ENCODE measurements around the gene ZNF439. TPM values are rescaled to one million over a fixed set of nuclear protein-coding genes. Genes with fewer than 3 reads are reported as not detected.
"Not testable (repeated sequence)": the region's sequence is repeated elsewhere in the genome, so short reads cannot be mapped to it uniquely, and the experiment has no call there.

ZNF439 gene
- total RNA-seq, 5 donors from 2014 or later (not counting 1 experiment from before 2014, with no cell fraction given) = 6.6 to 25.3 (median 16.5) TPM

DNA sequence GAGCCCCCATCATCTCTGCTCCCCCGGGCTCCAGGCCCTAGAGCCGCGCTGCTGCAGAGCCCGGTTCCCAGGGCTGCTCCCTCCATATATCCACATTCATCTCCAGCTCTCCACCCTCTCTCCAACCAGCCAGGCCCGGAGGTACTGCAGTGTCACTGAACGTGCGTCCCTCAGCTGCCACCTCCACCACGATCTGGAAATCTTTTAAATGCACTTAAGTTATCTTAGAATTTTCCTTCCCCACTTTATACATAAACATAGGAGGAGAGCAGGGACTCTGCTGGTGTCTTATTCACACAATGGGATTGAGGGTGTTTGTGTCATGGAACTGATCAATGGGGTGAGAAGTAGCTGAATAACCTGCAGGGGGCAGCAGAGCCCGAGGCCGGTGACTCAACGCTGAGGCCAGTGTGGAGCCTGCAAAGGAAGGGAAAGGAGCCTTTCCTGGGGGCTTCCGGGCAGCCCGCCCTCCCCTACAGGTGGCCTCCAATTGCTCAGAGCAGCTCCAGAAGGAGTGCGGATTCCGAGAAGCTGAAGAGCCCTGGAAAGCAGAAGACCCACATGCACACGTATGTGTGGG, 31.3 kb downstream of the ZNF439 start:
- H3K36me3 Mint-ChIP-seq; H3K4me3 Mint-ChIP-seq; H3K4me3 ChIP-seq (ENCODE audit: control insufficient read depth in 1 of 2, extremely low read depth in 1 of 2, low read length in 1 of 2); H3K9me3 ChIP-seq; H3K27me3 ChIP-seq (replicated peaks in 1 of 2; ENCODE audit: control insufficient read depth in 2 of 2, extremely low read depth in 1 of 2, insufficient read depth in 2 of 2, low read length in 1 of 2); H3K27me3 Mint-ChIP-seq; H3K4me1 ChIP-seq (ENCODE audit: control insufficient read depth in 1 of 2, extremely low read depth in 1 of 2, insufficient read depth in 2 of 2, low read length in 2 of 2); H3K36me3 ChIP-seq (ENCODE audit: control insufficient read depth in 2 of 2, extremely low read depth in 1 of 2, insufficient read depth in 1 of 2, low read length in 1 of 2); H3K4me1 Mint-ChIP-seq; H3K27ac ChIP-seq (ENCODE audit: low read length); POLR2A ChIA-PET; H3K9me3 Mint-ChIP-seq; H3K27ac Mint-ChIP-seq: not testable (repeated sequence)
- ATAC-seq (replicated peaks in 1 of 4) (peak in 2 of 4 experiments; percentile 44 to 47), DNase-seq (peak in 22 of 35 experiments; percentile 6 to 47 (median 15))
- CTCF ChIA-PET = interaction anchor here (0.6 to 3.4 kb wide), 3 partner anchors 82 to 926 kb away, joined by 3 to 8 read pairs (median 7); partner anchors contain the start of gene ZNF491 (in 1 of the 2)
- WGBS (ENCODE audit: insufficient coverage) = 66% methylated on average over 9 of the region's 16 CpGs

GRCh38 chr19:11880598-11880997, 32.1 kb downstream of the ZNF439 start:
- Histone ChIP-seq H3K27ac (ENCODE audit: low read length) (no peak overlapping the region), H3K4me1 (ENCODE audit: control insufficient read depth in 1 of 2, extremely low read depth in 1 of 2, insufficient read depth in 2 of 2, low read length in 2 of 2) (peaks cover 0 to 5% of the 10 kb centered on the region in 2 experiments), H3K27me3 (replicated peaks in 1 of 2; ENCODE audit: control insufficient read depth in 2 of 2, extremely low read depth in 1 of 2, insufficient read depth in 2 of 2, low read length in 1 of 2) (peaks cover 0 to 3% of the 10 kb centered on the region in 2 experiments), H3K4me3 (ENCODE audit: control insufficient read depth in 1 of 2, extremely low read depth in 1 of 2, low read length in 1 of 2) (no peak overlapping the region), H3K9me3 (no peaks in the 10 kb centered on the region), H3K36me3 (ENCODE audit: control insufficient read depth in 2 of 2, extremely low read depth in 1 of 2, insufficient read depth in 1 of 2, low read length in 1 of 2) (no peaks in the 10 kb centered on the region)
- Mint-ChIP-seq H3K27ac (no peak overlapping the region), H3K4me3 (no peak overlapping the region), H3K9me3 (no peaks in the 10 kb centered on the region), H3K36me3 (no peaks in the 10 kb centered on the region), H3K4me1 (peaks cover 2 to 10% (median 2%) of the 10 kb centered on the region in 3 donors), H3K27me3 (no peaks in the 10 kb centered on the region)
- CTCF ChIA-PET = interaction anchor here (0.6 to 3.4 kb wide), 4 partner anchors 44 to 1451 kb away, joined by 3 to 8 read pairs (median 4); partner anchors contain the start of genes ZNF491 (in 1 of the 2) and ZNF700 (in 1 of the 2)
- DNase-seq (no peak), ATAC-seq (replicated peaks in 1 of 4) (no peak)
- 92% methylated on average over 11 of the region's 12 CpGs for WGBS (ENCODE audit: insufficient coverage)
- POLR2A ChIA-PET = no interaction called here

DNA sequence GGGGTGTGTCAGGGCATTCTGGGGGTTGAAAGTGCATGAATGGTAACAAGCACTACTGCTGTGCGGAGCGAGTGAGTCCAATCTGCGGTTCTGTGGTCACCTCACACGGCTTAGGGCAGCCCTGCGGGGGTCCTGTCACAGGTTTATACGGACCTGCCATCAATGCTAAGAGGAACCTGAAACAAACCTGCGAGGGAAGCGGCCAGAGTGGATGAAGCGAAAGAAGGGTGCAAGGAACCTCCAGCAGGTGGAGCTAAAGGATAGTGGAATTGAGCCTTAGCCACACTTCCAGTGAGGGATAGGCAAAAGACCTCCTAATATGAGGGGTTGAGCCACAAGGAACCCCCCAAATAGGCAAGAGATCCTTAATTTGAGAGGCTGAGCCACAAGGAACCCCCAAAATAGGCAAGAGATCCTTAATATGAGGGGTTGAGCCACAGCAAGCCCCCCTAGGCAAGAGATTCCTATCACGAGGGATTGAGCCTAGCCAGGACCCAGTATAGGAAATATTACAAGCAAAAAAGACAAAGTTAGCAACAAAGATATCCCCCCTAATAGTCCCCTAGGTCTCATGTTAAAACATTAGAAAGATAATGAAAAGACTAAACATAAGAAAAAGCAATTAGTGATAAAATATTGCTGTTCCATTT, 32.8 kb downstream of the ZNF439 start:
- 9% methylated on average over 8 of the region's 10 CpGs for WGBS (ENCODE audit: insufficient coverage)
- DNase-seq (peak; percentile 3 to 82 (median 49)), ATAC-seq (replicated peaks in 1 of 4) (peak; percentile 54 to 82 (median 77))
- Histone ChIP-seq H3K27me3 (replicated peaks in 1 of 2; ENCODE audit: control insufficient read depth in 2 of 2, extremely low read depth in 1 of 2, insufficient read depth in 2 of 2, low read length in 1 of 2) (peaks cover 0 to 3% of the 10 kb centered on the region in 2 experiments), H3K4me1 (ENCODE audit: control insufficient read depth in 1 of 2, extremely low read depth in 1 of 2, insufficient read depth in 2 of 2, low read length in 2 of 2) (peaks cover 0 to 5% of the 10 kb centered on the region in 2 experiments), H3K27ac (ENCODE audit: low read length) (no peak overlapping the region), H3K4me3 (ENCODE audit: control insufficient read depth in 1 of 2, extremely low read depth in 1 of 2, low read length in 1 of 2) (no peak overlapping the region), H3K9me3 (no peaks in the 10 kb centered on the region), H3K36me3 (ENCODE audit: control insufficient read depth in 2 of 2, extremely low read depth in 1 of 2, insufficient read depth in 1 of 2, low read length in 1 of 2) (no peaks in the 10 kb centered on the region)
- Mint-ChIP-seq H3K27me3 (no peaks in the 10 kb centered on the region), H3K9me3 (peaks cover 0 to 2% (median under 1%) of the 10 kb centered on the region in 3 donors), H3K27ac (no peak overlapping the region), H3K4me1 (peaks cover 2 to 10% (median 2%) of the 10 kb centered on the region in 3 donors), H3K36me3 (no peaks in the 10 kb centered on the region), H3K4me3 (no peak overlapping the region)
- ChIA-PET POLR2A (no interaction called here), CTCF (interaction anchor here in 1 of 2 donors (0.6 to 3.4 kb wide), 3 partner anchors 43 to 259 kb away, joined by 3 to 8 read pairs (median 5); partner anchors contain the start of genes ZNF20 and ZNF700)

GRCh38 chr19:11882606-11883005, 34.1 kb downstream of the ZNF439 start:
- Mint-ChIP-seq H3K27ac (no peak overlapping the region), H3K4me3 (no peak overlapping the region), H3K36me3 (no peaks in the 10 kb centered on the region), H3K4me1 (peaks cover 6 to 14% (median 7%) of the 10 kb centered on the region in 3 donors), H3K27me3 (no peaks in the 10 kb centered on the region), H3K9me3 (peaks cover 0 to 5% (median 3%) of the 10 kb centered on the region in 3 donors)
- H3K27ac ChIP-seq (ENCODE audit: low read length) = no peak overlapping the region
- WGBS (ENCODE audit: insufficient coverage) = no CpG with 5 or more reads among the region's 2 CpGs
- CTCF ChIA-PET = interaction anchor here (0.6 to 3.4 kb wide), 6 partner anchors 39 to 261 kb away, joined by 3 to 9 read pairs (median 6); partner anchors contain the start of gene ZNF700 (in 1 of the 2)
- H3K27me3 ChIP-seq (replicated peaks in 1 of 2; ENCODE audit: control insufficient read depth in 2 of 2, extremely low read depth in 1 of 2, insufficient read depth in 2 of 2, low read length in 1 of 2) = peaks cover 0 to 3% of the 10 kb centered on the region in 2 experiments
- POLR2A ChIA-PET = no interaction called here
- no peak overlapping the region for H3K4me3 ChIP-seq (ENCODE audit: control insufficient read depth in 1 of 2, extremely low read depth in 1 of 2, low read length in 1 of 2)
- no peak for DNase-seq
- no peak for ATAC-seq (replicated peaks in 1 of 4)
- peaks cover 0 to 11% of the 10 kb centered on the region in 2 experiments for H3K4me1 ChIP-seq (ENCODE audit: control insufficient read depth in 1 of 2, extremely low read depth in 1 of 2, insufficient read depth in 2 of 2, low read length in 2 of 2)
- no peaks in the 10 kb centered on the region for H3K36me3 ChIP-seq (ENCODE audit: control insufficient read depth in 2 of 2, extremely low read depth in 1 of 2, insufficient read depth in 1 of 2, low read length in 1 of 2)
- no peaks in the 10 kb centered on the region for H3K9me3 ChIP-seq

- ChIA-PET CTCF (interaction anchor here in 1 of 2 donors (0.6 to 1.2 kb wide), 2 partner anchors 89 to 100 kb away, joined by 4 to 7 read pairs; partner anchors contain the start of gene ZNF491), POLR2A (no interaction called here)
- 41% methylated on average over 6 of the region's 7 CpGs for WGBS (ENCODE audit: insufficient coverage)
- H3K36me3 Mint-ChIP-seq = no peaks in the 10 kb centered on the region
- H3K27ac Mint-ChIP-seq = peak overlapping the region; percentile 85 to 91
- H3K9me3 Mint-ChIP-seq = peaks cover 0 to 5% (median 3%) of the 10 kb centered on the region in 3 donors
- ATAC-seq (replicated peaks in 1 of 4) = peak in 2 of 4 experiments; percentile 3 to 5
- H3K27me3 ChIP-seq (replicated peaks in 1 of 2; ENCODE audit: control insufficient read depth in 2 of 2, extremely low read depth in 1 of 2, insufficient read depth in 2 of 2, low read length in 1 of 2) = no peaks in the 10 kb centered on the region
- peaks cover 0 to 24% of the 10 kb centered on the region in 2 experiments for H3K4me1 ChIP-seq (ENCODE audit: control insufficient read depth in 1 of 2, extremely low read depth in 1 of 2, insufficient read depth in 2 of 2, low read length in 2 of 2)
- DNase-seq = no peak
- peak overlapping the region; percentile 59 for H3K27ac ChIP-seq (ENCODE audit: low read length)
- peaks cover 28 to 31% (median 29%) of the 10 kb centered on the region in 3 donors for H3K4me1 Mint-ChIP-seq
- H3K4me3 ChIP-seq (ENCODE audit: control insufficient read depth in 1 of 2, extremely low read depth in 1 of 2, low read length in 1 of 2) = peak overlapping the region; percentile 77 to 85
- no peaks in the 10 kb centered on the region for H3K27me3 Mint-ChIP-seq
- H3K4me3 Mint-ChIP-seq = peak overlapping the region; percentile 89 to 94 (median 89)
- H3K36me3 ChIP-seq (ENCODE audit: control insufficient read depth in 2 of 2, extremely low read depth in 1 of 2, insufficient read depth in 1 of 2, low read length in 1 of 2) = no peaks in the 10 kb centered on the region
- no peaks in the 10 kb centered on the region for H3K9me3 ChIP-seq
Measured at GRCh38 chr19:11887234-11887610, 38.7 kb downstream of the ZNF439 start.
